ENCODE results near the gene NXT1. TPM values are rescaled to one million over a fixed set of nuclear protein-coding genes. Genes with fewer than 3 reads are reported as not detected.

NXT1 gene
- total and polyA plus RNA-seq, 7 donors = 8.1 to 57.6 (median 22.3) TPM

DNA sequence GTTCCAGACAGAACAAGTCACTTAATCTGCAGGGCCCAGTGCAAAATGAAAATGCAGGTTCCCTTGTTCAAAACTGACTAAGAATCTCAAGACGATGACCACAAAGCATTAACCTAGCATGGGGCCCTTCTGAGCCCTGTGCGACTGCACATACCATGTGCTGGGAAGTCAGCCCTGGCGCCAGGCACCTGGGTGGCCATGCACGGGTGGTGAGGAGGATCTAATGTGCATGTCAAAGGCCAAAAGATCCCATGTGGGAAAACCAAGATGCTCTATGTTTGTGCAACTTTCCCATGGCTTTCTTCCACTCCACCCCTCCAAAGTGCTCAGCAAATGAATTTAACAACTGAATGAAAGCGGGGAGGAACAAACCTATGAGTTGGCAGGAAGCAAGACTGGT, 33.5 kb upstream of the NXT1 start:
- intact Hi-C loops (cut with DNase I) = no loop called here
- Histone ChIP-seq H3K27me3 (no peaks in the 10 kb centered on the region), H3K4me1 (no peaks in the 10 kb centered on the region), H3K36me3 (no peaks in the 10 kb centered on the region), H3K4me3 (no peak overlapping the region), H3K9me3 (no peaks in the 10 kb centered on the region), H3K27ac (no peak overlapping the region)
- peak; percentile 47 for DNase-seq
- WGBS, 2 donors = 91% methylated on average over 5 of the region's 5 CpGs
- no peak for TF ChIP-seq POLR2AphosphoS5 (IDR thresholded peaks at IDR 0.05)
- TF ChIP-seq, protein P1, sequence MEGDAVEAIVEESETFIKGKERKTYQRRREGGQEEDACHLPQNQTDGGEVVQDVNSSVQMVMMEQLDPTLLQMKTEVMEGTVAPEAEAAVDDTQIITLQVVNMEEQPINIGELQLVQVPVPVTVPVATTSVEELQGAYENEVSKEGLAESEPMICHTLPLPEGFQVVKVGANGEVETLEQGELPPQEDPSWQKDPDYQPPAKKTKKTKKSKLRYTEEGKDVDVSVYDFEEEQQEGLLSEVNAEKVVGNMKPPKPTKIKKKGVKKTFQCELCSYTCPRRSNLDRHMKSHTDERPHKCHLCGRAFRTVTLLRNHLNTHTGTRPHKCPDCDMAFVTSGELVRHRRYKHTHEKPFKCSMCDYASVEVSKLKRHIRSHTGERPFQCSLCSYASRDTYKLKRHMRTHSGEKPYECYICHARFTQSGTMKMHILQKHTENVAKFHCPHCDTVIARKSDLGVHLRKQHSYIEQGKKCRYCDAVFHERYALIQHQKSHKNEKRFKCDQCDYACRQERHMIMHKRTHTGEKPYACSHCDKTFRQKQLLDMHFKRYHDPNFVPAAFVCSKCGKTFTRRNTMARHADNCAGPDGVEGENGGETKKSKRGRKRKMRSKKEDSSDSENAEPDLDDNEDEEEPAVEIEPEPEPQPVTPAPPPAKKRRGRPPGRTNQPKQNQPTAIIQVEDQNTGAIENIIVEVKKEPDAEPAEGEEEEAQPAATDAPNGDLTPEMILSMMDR (IDR thresholded peaks at IDR 0.05) = no peak
- no peak for TF ChIP-seq POLR2A (IDR thresholded peaks at IDR 0.05)
- no peak for TF ChIP-seq EP300 (IDR thresholded peaks at IDR 0.05)

DNA sequence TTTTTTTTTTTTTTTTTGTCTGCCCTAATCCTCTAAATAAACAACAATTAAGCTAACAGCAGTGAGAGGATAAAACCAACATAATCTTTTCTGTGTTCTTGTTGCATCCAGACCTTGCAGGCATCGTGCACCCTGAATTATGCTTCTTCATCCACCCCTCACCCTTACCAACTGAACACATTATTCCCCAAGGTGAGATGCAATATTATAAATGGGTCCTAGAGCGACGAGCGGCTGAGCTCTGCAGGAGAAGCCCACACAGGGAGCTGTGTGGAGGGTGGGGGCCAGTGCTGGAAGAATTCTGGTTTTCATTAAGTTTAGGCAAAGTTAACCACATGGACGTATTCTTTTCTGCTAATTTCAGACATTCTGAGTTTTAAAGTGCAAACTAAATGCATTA, 32.2 kb upstream of the NXT1 start:
- Histone ChIP-seq H3K27ac (no peak overlapping the region), H3K4me1 (no peaks in the 10 kb centered on the region), H3K36me3 (no peaks in the 10 kb centered on the region), H3K9me3 (no peaks in the 10 kb centered on the region), H3K27me3 (no peaks in the 10 kb centered on the region), H3K4me3 (no peak overlapping the region)
- intact Hi-C loops (cut with DNase I) = no loop called here
- peak; percentile 0 for DNase-seq
- TF ChIP-seq EP300 (IDR thresholded peaks at IDR 0.05) (no peak), POLR2AphosphoS5 (IDR thresholded peaks at IDR 0.05) (no peak), POLR2A (IDR thresholded peaks at IDR 0.05) (no peak)
- TF ChIP-seq, protein P1 (IDR thresholded peaks at IDR 0.05) = no peak
- WGBS, 2 donors = 76 to 89% methylated on average over 5 of the region's 5 CpGs

DNA sequence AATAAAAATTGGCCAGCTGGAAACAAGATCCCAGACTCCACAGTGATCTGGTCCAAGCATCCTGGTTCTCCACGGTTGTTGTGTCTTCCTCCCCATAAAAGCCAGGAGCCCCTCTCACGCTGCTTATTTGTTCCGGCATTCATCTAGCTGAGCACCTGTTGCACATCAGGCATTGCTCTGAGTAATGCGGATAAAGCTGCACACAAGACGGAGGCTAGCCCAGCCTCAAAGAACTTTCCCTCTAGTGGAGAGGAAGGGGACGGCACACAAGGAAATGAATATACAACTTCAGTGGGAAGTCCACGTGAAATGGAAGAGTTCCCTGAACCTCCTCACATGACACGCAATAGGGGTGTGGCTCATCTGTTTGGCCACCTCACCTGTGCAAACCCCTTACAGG, 30.3 kb upstream of the NXT1 start:
- H3K9me3 ChIP-seq = no peaks in the 10 kb centered on the region
- no peak overlapping the region for H3K27ac ChIP-seq
- no peaks in the 10 kb centered on the region for H3K4me1 ChIP-seq
- no peaks in the 10 kb centered on the region for H3K36me3 ChIP-seq
- DNase-seq = no peak
- no peak overlapping the region for H3K4me3 ChIP-seq
- no peaks in the 10 kb centered on the region for H3K27me3 ChIP-seq
- TF ChIP-seq, protein P1 (IDR thresholded peaks at IDR 0.05) = peak in 1 of 4 experiments; percentile 11
- TF ChIP-seq POLR2AphosphoS5 (IDR thresholded peaks at IDR 0.05) = no peak
- intact Hi-C loops (cut with DNase I) = no loop called here
- 65 to 78% methylated on average over 8 of the region's 8 CpGs for WGBS, 2 donors

DNA sequence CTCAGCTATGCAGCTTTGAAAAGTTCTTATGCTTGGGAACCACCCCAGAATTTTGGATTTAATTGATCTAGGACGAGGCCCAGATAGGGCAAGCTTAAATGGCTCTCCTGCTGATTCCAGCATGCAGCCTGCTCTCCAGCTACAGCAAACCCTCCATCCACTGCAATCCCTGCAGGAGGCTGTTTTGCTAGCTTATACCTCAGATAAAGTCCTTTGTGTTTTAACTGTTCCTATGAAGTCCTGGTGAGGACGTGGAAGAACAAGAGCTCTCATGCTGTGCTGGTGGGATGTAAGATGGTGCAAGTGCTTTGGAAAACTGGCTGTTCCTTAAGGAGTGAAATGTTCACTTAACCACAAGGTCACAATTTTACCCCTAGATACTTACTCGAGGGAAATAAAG, 25.5 kb upstream of the NXT1 start:
- Histone ChIP-seq H3K4me3 (no peak overlapping the region), H3K27ac (no peak overlapping the region), H3K27me3 (no peaks in the 10 kb centered on the region), H3K4me1 (no peaks in the 10 kb centered on the region), H3K36me3 (no peaks in the 10 kb centered on the region), H3K9me3 (no peaks in the 10 kb centered on the region)
- intact Hi-C loops (cut with DNase I) = no loop called here
- no peak for DNase-seq
- WGBS, 2 donors = 68 to 82% methylated on average over 3 of the region's 3 CpGs
- TF ChIP-seq POLR2AphosphoS5 (IDR thresholded peaks at IDR 0.05) = no peak
- TF ChIP-seq, protein P1 (IDR thresholded peaks at IDR 0.05) = no peak
- TF ChIP-seq POLR2A (IDR thresholded peaks at IDR 0.05) = no peak
- TF ChIP-seq EP300 (IDR thresholded peaks at IDR 0.05) = no peak

DNA sequence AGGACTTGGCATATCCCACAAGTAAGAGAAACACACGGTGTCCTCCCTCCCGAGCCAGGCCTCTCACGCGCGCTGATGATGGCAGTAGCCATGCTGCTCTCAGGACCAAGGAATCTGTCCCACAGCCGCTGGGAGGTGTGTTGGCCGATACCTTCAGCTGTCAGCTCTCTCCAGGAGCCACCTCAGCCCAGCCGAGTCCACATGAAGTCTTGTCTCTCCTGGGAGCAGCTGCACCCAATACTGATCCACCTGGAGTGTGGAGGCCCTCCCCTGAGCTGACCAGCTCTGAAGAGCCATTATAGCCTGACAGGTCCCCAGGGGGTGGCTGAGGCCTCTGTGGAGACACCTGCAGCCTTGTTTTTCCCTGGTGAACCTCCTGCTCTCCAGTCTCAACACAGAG, 23.8 kb upstream of the NXT1 start:
- no peaks in the 10 kb centered on the region for H3K4me1 ChIP-seq
- DNase-seq = peak; percentile 58
- WGBS, 2 donors = 87 to 93% methylated on average over 8 of the region's 8 CpGs
- H3K9me3 ChIP-seq = no peaks in the 10 kb centered on the region
- TF ChIP-seq POLR2A (IDR thresholded peaks at IDR 0.05) (no peak), EP300 (IDR thresholded peaks at IDR 0.05) (no peak), POLR2AphosphoS5 (IDR thresholded peaks at IDR 0.05) (no peak)
- TF ChIP-seq, protein P1 (IDR thresholded peaks at IDR 0.05) = no peak
- intact Hi-C loops (cut with DNase I) = no loop called here
- H3K36me3 ChIP-seq = no peaks in the 10 kb centered on the region
- H3K27me3 ChIP-seq = no peaks in the 10 kb centered on the region
- H3K4me3 ChIP-seq = no peak overlapping the region
- no peak overlapping the region for H3K27ac ChIP-seq
